HFFc6 (cell line): ENCODE results near the gene TBXAS1. TPM values are rescaled to one million over a fixed set of nuclear protein-coding genes. Genes with fewer than 3 reads are reported as not detected.
A peak's percentile ranks its signal among the peaks of the same experiment; 100 is the strongest.

ENCODE experiments used
- DNase-seq: peaks from one replicate; pipeline ENCODE4 v3.0.0-alpha.2; 2018
- H3K27ac Mint-ChIP-seq: 2 replicates; pipeline ENCODE4 v1.8.0; 2020; ENCODE audit warnings: mild to moderate bottlenecking, mixed read lengths
- H3K27me3 Mint-ChIP-seq: 2 replicates; pipeline ENCODE4 v1.8.0; 2021; ENCODE audit warnings: mild to moderate bottlenecking, moderate library complexity, mixed read lengths; ENCODE audit not compliant: insufficient read depth
- H3K36me3 Mint-ChIP-seq: 2 replicates; pipeline ENCODE4 v1.8.0; 2021; ENCODE audit warnings: low read depth, mixed read lengths
- H3K4me1 Mint-ChIP-seq: 2 replicates; pipeline ENCODE4 v1.8.0; 2020; ENCODE audit warnings: low read depth, mixed read lengths
- H3K4me3 Mint-ChIP-seq: 2 replicates; pipeline ENCODE4 v1.8.0; 2020; ENCODE audit warnings: mild to moderate bottlenecking, moderate library complexity, mixed read lengths
- H3K9me3 Mint-ChIP-seq: 2 replicates; pipeline ENCODE4 v1.8.0; 2020; ENCODE audit warnings: mild to moderate bottlenecking, mixed read lengths
- CTCF ChIP-seq: fragments of 200-600 bp; sonication (generic); IDR thresholded peaks from 2 replicates; pipeline ENCODE4 v1.5.0; 2021; ENCODE audit warnings: antibody characterized with exemption, mild to moderate bottlenecking
- total RNA-seq, 6 experiments: library from RNA; stranded (reverse); fragmentation: NEBNext Ultra II Directional; extraction: Animal tissue kit (Norgen Biotek cat#: 25700); gene quantifications; 2 replicates in 1 of 6; 3 replicates in 5 of 6; pipeline ENCODE4 v1.2.3, GENCODE V29; 2021

The TBXAS1 gene
- total RNA-seq, 6 experiments from 2014 or later = 0.47 to 1.8 (median 1.0) TPM

GRCh38 chr7:139871820-139872219 is 42.8 kb downstream of the TBXAS1 start:
- no peak for DNase-seq
- H3K27ac Mint-ChIP-seq = peak overlapping the region; percentile 60; the same call in 1 of the 2 replicates
- no peaks in the 10 kb centered on the region for H3K9me3 Mint-ChIP-seq
- H3K36me3 Mint-ChIP-seq = no peaks in the 10 kb centered on the region
- TF ChIP-seq CTCF = no peak
- H3K27me3 Mint-ChIP-seq = peaks cover 23% of the 10 kb centered on the region
- H3K4me3 Mint-ChIP-seq = no peak overlapping the region
- peaks cover 24% of the 10 kb centered on the region for H3K4me1 Mint-ChIP-seq

- DNase-seq = no peak
- no peak for TF ChIP-seq CTCF
- Mint-ChIP-seq H3K9me3 (no peaks in the 10 kb centered on the region), H3K27ac (no peak overlapping the region), H3K4me1 (peaks cover 41% of the 10 kb centered on the region), H3K36me3 (no peaks in the 10 kb centered on the region), H3K27me3 (peaks cover 23% of the 10 kb centered on the region), H3K4me3 (no peak overlapping the region)
Measured at GRCh38 chr7:139873593-139874301, 44.7 kb downstream of the TBXAS1 start.

GRCh38 chr7:139874302-139874629 is 45.2 kb downstream of the TBXAS1 start:
- Mint-ChIP-seq H3K9me3 (no peaks in the 10 kb centered on the region), H3K27ac (no peak overlapping the region), H3K4me3 (no peak overlapping the region), H3K36me3 (no peaks in the 10 kb centered on the region), H3K4me1 (peaks cover 41% of the 10 kb centered on the region), H3K27me3 (peaks cover 25% of the 10 kb centered on the region)
- no peak for TF ChIP-seq CTCF
- no peak for DNase-seq

DNA sequence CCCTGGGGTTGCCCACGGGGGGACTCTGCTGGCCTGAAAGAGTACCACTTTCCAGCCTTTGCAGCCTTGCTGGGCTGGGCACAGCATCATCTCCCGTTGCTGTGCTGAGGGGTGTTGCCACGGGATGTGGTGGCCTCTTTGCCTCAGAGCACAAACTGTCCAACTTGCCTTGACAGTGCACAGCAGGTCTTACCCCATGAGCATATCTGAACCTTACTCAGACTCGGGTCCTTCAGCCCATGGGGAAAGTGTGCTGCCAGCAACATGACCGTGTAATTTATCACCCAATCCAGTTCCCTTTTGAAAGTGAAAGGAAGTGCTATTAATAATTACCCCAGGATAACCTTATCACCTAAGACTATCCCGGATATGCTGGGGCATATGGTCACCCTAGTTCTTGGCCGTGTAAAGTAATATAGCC is 46.8 kb downstream of the TBXAS1 start:
- no peak for DNase-seq
- Mint-ChIP-seq H3K27ac (no peak overlapping the region), H3K4me1 (peaks cover 45% of the 10 kb centered on the region), H3K36me3 (no peaks in the 10 kb centered on the region), H3K27me3 (peaks cover 22% of the 10 kb centered on the region), H3K9me3 (no peaks in the 10 kb centered on the region), H3K4me3 (no peak overlapping the region)
- no peak for TF ChIP-seq CTCF

DNA sequence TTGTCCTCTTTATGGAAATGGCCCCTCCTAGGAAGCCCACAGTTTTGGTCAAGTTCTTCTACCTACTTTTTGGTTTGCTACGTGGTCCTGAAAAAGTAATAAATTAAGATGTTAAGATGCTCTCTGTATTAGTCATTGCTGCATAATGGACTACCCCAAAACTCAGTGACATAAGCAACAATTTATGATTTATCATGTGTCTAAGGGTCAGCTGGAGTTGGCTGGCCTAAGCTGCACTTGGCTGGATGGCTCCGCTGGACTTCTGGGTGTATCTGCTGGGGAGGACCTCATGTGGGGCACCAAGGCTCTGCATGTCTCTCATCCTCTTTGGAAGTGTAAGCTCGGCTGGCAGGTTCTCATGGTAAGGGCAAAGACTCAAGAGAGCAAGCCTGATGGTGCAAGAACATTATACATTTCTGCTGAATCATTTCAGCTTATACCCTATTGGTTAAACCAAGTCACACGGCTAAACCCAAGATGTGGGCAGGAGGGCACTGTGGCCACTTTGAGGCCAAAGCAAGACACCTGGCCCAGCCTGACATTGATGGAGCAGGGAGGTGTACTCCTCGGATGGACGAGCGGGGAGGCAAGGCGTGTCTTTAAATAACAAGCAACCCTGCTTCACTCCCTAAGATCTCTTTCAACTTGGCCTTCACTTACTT is 47.7 kb downstream of the TBXAS1 start:
- peaks cover 36% of the 10 kb centered on the region for H3K4me1 Mint-ChIP-seq
- no peak for TF ChIP-seq CTCF
- DNase-seq = no peak

More for the DNA sequence above, 47.7 kb downstream of the TBXAS1 start:
- no peak overlapping the region for H3K4me3 Mint-ChIP-seq
- H3K27me3 Mint-ChIP-seq = peaks cover 24% of the 10 kb centered on the region
- no peaks in the 10 kb centered on the region for H3K9me3 Mint-ChIP-seq
- no peak overlapping the region for H3K27ac Mint-ChIP-seq
- H3K36me3 Mint-ChIP-seq = no peaks in the 10 kb centered on the region
